ENCODE results near the gene SLC17A6.

The SLC17A6 gene
- total RNA-seq: 0 to 0.06 (median 0) reads per million in 9 experiments

GRCh38 chr11:22337596-22338485 is at the start of gene SLC17A6:
SLC17A6 (plus strand) TSS chr11:22338381; CDS start chr11:22338534, 153 bp downstream.
- no peak for ATAC-seq (replicated peaks)
- H3K4me1 Mint-ChIP-seq (ENCODE audit: low read depth in 2 of 2): peaks cover 6 to 9% of the 10 kb centered on the region in 2 donors
- H3K36me3 Mint-ChIP-seq (ENCODE audit: insufficient read depth): no peaks in the 10 kb centered on the region
- DNase-seq: no peak
- peaks cover 0 to 5% of the 10 kb centered on the region in 2 donors for H3K9me3 Mint-ChIP-seq
- no peak within 1 kb of the TSS for H3K27ac Mint-ChIP-seq
- peaks cover 59 to 62% of the 10 kb centered on the region in 2 donors for H3K27me3 Mint-ChIP-seq
- no peak within 1 kb of the TSS for H3K4me3 Mint-ChIP-seq

GRCh38 chr11:22302368-22302767 is 35.8 kb upstream of the SLC17A6 start:
- H3K9me3 Mint-ChIP-seq: no peaks in the 10 kb centered on the region
- no peak overlapping the region for H3K4me3 Mint-ChIP-seq
- no peaks in the 10 kb centered on the region for H3K27me3 Mint-ChIP-seq
- H3K27ac Mint-ChIP-seq: no peak overlapping the region
- DNase-seq (no peak), ATAC-seq (replicated peaks) (no peak)
- H3K36me3 Mint-ChIP-seq (ENCODE audit: insufficient read depth): no peaks in the 10 kb centered on the region
- H3K4me1 Mint-ChIP-seq (ENCODE audit: low read depth in 2 of 2): no peaks in the 10 kb centered on the region

GRCh38 chr11:22304337-22304961 is 33.7 kb upstream of the SLC17A6 start:
- H3K27me3 Mint-ChIP-seq: no peaks in the 10 kb centered on the region
- no peaks in the 10 kb centered on the region for H3K9me3 Mint-ChIP-seq
- DNase-seq (no peak), ATAC-seq (replicated peaks) (no peak)
- H3K4me1 Mint-ChIP-seq (ENCODE audit: low read depth in 2 of 2): no peaks in the 10 kb centered on the region
- no peak overlapping the region for H3K27ac Mint-ChIP-seq
- H3K36me3 Mint-ChIP-seq (ENCODE audit: insufficient read depth): no peaks in the 10 kb centered on the region
- no peak overlapping the region for H3K4me3 Mint-ChIP-seq

- no peak for DNase-seq
- Mint-ChIP-seq H3K9me3 (no peaks in the 10 kb centered on the region), H3K27me3 (peaks cover 0 to 20% of the 10 kb centered on the region in 2 donors), H3K27ac (no peak overlapping the region), H3K4me1 (ENCODE audit: low read depth in 2 of 2) (no peaks in the 10 kb centered on the region), H3K36me3 (ENCODE audit: insufficient read depth) (no peaks in the 10 kb centered on the region), H3K4me3 (no peak overlapping the region)
- no peak for ATAC-seq (replicated peaks)
These were observed 20.5 kb upstream of the SLC17A6 start for GRCh38 chr11:22317656-22318055.

GRCh38 chr11:22331771-22332170 is 6.4 kb upstream of the SLC17A6 start:
- Mint-ChIP-seq H3K4me3 (no peak overlapping the region), H3K4me1 (ENCODE audit: low read depth in 2 of 2) (no peaks in the 10 kb centered on the region), H3K36me3 (ENCODE audit: insufficient read depth) (no peaks in the 10 kb centered on the region), H3K27ac (no peak overlapping the region), H3K27me3 (peaks cover 0 to 11% of the 10 kb centered on the region in 2 donors), H3K9me3 (no peaks in the 10 kb centered on the region)
- ATAC-seq (replicated peaks): no peak
- no peak for DNase-seq

GRCh38 chr11:22336587-22336986 is 1.6 kb upstream of the SLC17A6 start:
- Mint-ChIP-seq H3K27me3 (peaks cover 46 to 50% of the 10 kb centered on the region in 2 donors), H3K27ac (no peak overlapping the region), H3K4me3 (no peak overlapping the region), H3K9me3 (peaks cover 0 to 5% of the 10 kb centered on the region in 2 donors), H3K36me3 (ENCODE audit: insufficient read depth) (no peaks in the 10 kb centered on the region), H3K4me1 (ENCODE audit: low read depth in 2 of 2) (peaks cover 6 to 9% of the 10 kb centered on the region in 2 donors)
- DNase-seq (no peak), ATAC-seq (replicated peaks) (no peak)

GRCh38 chr11:22339611-22340010 is 1.4 kb downstream of the SLC17A6 start:
- H3K9me3 Mint-ChIP-seq: peaks cover 0 to 5% of the 10 kb centered on the region in 2 donors
- H3K27me3 Mint-ChIP-seq: peaks cover 76 to 80% of the 10 kb centered on the region in 2 donors
- H3K36me3 Mint-ChIP-seq (ENCODE audit: insufficient read depth): no peaks in the 10 kb centered on the region
- no peak for ATAC-seq (replicated peaks)
- peaks cover 9% of the 10 kb centered on the region in 2 donors for H3K4me1 Mint-ChIP-seq (ENCODE audit: low read depth in 2 of 2)
- DNase-seq: no peak
- H3K27ac Mint-ChIP-seq: no peak overlapping the region
- no peak overlapping the region for H3K4me3 Mint-ChIP-seq

- ATAC-seq (replicated peaks): no peak
These were observed 2.1 kb downstream of the SLC17A6 start for GRCh38 chr11:22340235-22340634.

GRCh38 chr11:22340701-22341587 is 2.8 kb downstream of the SLC17A6 start:
- Mint-ChIP-seq H3K36me3 (ENCODE audit: insufficient read depth) (no peaks in the 10 kb centered on the region), H3K27me3 (peaks cover 76 to 82% of the 10 kb centered on the region in 2 donors), H3K27ac (no peak overlapping the region), H3K4me3 (no peak overlapping the region), H3K4me1 (ENCODE audit: low read depth in 2 of 2) (peaks cover 9% of the 10 kb centered on the region in 2 donors), H3K9me3 (peaks cover 0 to 5% of the 10 kb centered on the region in 2 donors)
- DNase-seq: no peak
- no peak for ATAC-seq (replicated peaks)

More at GRCh38 chr11:22340235-22340634, 2.1 kb downstream of the SLC17A6 start:
- DNase-seq: no peak
- Mint-ChIP-seq H3K27me3 (peaks cover 76 to 82% of the 10 kb centered on the region in 2 donors), H3K27ac (no peak overlapping the region), H3K9me3 (peaks cover 0 to 5% of the 10 kb centered on the region in 2 donors), H3K4me1 (ENCODE audit: low read depth in 2 of 2) (peaks cover 9% of the 10 kb centered on the region in 2 donors), H3K36me3 (ENCODE audit: insufficient read depth) (no peaks in the 10 kb centered on the region), H3K4me3 (no peak overlapping the region)

- peaks cover 0 to 5% of the 10 kb centered on the region in 2 donors for H3K9me3 Mint-ChIP-seq
- H3K4me1 Mint-ChIP-seq (ENCODE audit: low read depth in 2 of 2): peaks cover 9% of the 10 kb centered on the region in 2 donors
- ATAC-seq (replicated peaks) (no peak), DNase-seq (no peak)
- peaks cover 76 to 82% of the 10 kb centered on the region in 2 donors for H3K27me3 Mint-ChIP-seq
- no peaks in the 10 kb centered on the region for H3K36me3 Mint-ChIP-seq (ENCODE audit: insufficient read depth)
- H3K4me3 Mint-ChIP-seq: no peak overlapping the region
- H3K27ac Mint-ChIP-seq: no peak overlapping the region
These were observed 3.4 kb downstream of the SLC17A6 start for GRCh38 chr11:22341588-22341931.

GRCh38 chr11:22342211-22343031 is 4.2 kb downstream of the SLC17A6 start:
- Mint-ChIP-seq H3K36me3 (ENCODE audit: insufficient read depth) (no peaks in the 10 kb centered on the region), H3K9me3 (peaks cover 0 to 5% of the 10 kb centered on the region in 2 donors), H3K27me3 (peaks cover 70 to 74% of the 10 kb centered on the region in 2 donors), H3K27ac (no peak overlapping the region), H3K4me3 (no peak overlapping the region), H3K4me1 (ENCODE audit: low read depth in 2 of 2) (peaks cover 9% of the 10 kb centered on the region in 2 donors)
- DNase-seq (no peak), ATAC-seq (replicated peaks) (no peak)

GRCh38 chr11:22343032-22343324 is 4.8 kb downstream of the SLC17A6 start:
- Mint-ChIP-seq H3K36me3 (ENCODE audit: insufficient read depth) (no peaks in the 10 kb centered on the region), H3K9me3 (peaks cover 0 to 5% of the 10 kb centered on the region in 2 donors), H3K27ac (no peak overlapping the region), H3K4me3 (no peak overlapping the region), H3K4me1 (ENCODE audit: low read depth in 2 of 2) (peaks cover 8% of the 10 kb centered on the region in 2 donors), H3K27me3 (peaks cover 68% of the 10 kb centered on the region in 2 donors)
- ATAC-seq (replicated peaks) (no peak), DNase-seq (no peak)
